Measurements from ENCODE around the gene PRIM1.
"Not testable (repeated sequence)": the region's sequence is repeated elsewhere in the genome, so short reads cannot be mapped to it uniquely, and the experiment has no call there.

PRIM1 gene

DNA sequence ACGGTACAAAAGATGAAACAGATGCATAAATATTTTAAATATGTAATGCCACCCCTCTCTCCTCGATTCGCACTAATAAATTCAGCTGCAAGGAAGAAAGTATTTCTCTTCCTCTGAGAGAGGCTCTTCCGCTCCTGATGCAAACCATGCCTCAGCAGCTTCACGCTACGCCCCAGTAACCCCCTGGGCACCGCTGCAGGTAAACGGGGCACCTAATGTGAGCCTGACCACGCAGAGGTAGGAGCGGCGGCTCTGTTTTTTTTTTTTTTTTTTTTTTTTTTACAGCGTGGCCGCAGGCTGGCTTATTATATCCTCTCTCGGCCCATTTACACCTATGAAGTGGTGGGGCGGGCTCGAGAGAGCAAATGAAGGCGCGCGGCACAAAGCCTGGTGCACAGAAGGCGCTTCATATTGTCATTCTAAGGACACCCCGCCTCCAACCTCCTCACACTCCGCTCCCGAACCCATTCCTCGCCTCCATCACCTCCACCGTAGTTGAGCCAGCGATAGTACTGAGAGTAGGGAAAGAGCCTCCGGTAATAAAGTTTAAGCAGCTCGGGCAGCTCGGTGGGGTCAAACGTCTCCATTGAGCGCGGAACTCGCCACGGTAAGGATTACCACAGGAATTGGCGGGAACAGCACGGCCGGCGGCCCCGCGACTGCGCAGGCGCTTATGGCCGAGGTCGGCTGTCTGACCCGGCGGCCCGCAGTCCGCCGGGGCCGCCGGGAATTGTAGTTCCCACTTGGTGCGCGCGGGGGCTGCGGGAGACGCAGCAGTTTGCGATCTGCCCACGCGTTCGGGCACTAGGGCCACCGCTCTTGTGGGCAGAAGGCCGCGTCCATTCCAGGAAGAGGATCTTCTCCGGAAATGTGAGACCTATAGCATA, at the start of gene PRIM1:
PRIM1 (minus strand) TSS at position 612 of the 887 bp plus-strand sequence; CDS start at position 587, 25 bp downstream.
- peak; percentile 83 for DNase-seq (ENCODE audit: low spot score)

DNA sequence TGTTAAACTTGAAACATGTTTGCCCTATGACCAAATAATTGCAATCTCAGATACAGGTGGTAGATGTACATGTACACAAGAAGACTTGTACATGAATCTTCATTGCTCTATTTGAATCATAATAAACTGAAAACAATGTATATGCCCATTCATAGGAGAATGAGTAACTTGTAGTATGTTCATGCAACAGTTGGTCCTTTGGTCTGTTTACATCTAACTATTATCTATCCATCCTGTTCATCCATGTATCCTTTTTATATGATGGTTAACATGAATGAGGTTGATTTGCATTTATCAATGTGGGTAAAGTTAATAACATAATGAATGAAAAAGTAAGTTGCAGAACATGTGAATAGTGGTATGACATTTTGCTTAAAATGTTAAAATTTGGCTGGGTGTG, 48.1 kb upstream of the PRIM1 start:
- DNase-seq (ENCODE audit: low spot score), result no peak

DNA sequence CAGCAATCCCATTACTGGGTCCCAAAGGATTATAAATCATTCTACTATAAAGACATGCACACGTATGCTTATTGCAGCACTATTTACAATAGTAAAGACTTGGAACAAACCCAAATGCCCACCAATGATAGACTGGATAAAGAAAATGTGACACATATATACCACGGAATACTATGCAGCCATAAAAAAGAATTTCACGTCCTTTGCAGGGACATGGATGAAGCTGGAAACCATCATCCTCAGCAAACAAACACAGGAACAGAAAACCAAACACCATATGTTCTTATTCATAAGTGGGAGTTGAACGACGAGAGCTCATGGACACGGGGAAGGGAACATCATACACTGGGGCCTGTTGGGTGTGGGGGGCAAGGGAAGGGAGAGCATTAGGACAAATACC, 47.2 kb upstream of the PRIM1 start:
- DNase-seq (ENCODE audit: low spot score), result not testable (repeated sequence)

DNA sequence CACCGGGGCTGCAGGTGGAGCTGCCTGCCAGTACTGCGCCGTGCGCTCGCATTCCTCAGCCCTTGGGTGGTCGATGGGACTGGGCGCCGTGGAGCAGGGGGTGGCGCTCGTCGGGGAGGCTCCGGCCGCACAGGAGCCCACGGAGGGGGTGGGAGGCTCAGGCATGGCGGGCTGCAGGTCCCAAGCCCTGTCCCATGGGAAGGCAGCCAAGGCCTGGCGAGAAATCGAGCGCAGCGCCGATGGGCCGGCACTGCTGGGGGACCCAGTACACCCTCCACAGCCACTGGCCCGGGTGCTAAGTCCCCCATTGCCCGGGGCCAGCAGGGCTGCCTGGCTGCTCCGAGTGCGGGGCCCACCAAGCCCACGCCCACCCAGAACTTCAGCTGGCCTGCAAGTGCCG, 43.7 kb upstream of the PRIM1 start:
- not testable (repeated sequence) for DNase-seq (ENCODE audit: low spot score)

DNA sequence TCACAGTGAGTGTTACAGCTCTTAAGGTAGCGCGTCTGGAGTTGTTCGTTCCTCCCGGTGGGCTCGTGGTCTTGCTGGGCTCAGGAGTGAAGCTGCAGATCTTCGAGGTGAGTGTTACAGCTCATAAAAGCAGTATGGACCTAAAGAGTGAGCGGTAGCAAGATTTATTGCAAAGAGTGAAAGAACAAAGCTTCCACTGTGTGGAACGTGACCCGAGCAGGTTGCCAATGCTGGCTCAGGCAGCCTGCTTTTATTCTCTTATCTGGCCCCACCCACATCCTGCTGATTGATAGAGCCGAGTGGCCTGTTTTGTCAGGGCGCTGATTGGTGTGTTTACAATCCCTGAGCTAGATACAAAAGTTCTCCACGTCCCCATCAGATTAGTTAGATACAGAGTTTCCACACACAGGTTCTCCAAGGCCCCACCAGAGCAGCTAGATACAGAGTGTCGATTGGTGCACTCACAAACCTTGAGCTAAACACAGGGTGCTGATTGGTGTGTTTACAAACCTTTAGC, 43.0 kb upstream of the PRIM1 start:
- not testable (repeated sequence) for DNase-seq (ENCODE audit: low spot score)

DNA sequence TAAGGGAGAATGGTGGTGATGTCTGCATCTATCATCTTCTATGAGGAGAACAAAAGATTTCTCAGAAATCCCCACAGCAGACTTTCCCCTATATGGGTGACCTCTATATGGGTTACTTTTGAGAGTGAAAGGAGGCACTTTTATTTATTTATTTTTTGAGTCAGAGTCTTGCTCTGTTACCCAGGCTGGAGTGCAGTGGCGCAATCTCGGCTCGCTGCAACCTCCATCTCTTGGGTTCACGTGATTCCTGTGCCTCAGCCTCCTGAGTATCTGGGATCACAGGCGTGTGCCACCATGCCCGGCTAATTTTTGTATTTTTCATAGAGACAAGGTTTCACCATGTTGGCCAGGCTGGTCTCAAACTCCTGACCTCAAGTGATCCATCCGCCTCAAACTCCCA, 41.0 kb upstream of the PRIM1 start:
- not testable (repeated sequence) for DNase-seq (ENCODE audit: low spot score)

DNA sequence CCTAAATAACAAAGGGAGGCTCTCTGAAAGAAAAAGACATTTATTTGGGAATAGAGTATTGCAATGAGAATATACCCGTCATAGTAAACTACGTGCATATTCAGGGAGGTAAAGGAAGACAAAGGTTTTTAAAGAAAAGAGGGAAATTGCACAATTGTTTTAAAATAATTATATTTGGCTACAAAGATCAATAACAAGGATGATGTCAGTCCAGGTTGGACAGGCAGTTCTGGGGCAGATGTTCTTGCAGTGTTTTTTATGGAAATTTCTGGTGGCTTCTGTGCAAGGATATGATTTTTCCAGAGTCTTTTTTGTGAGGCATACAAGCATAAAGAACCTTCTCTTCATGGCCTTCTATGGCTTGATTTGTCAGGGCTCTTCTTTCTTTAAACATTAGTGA, 40.6 kb upstream of the PRIM1 start:
- no peak for DNase-seq (ENCODE audit: low spot score)

DNA sequence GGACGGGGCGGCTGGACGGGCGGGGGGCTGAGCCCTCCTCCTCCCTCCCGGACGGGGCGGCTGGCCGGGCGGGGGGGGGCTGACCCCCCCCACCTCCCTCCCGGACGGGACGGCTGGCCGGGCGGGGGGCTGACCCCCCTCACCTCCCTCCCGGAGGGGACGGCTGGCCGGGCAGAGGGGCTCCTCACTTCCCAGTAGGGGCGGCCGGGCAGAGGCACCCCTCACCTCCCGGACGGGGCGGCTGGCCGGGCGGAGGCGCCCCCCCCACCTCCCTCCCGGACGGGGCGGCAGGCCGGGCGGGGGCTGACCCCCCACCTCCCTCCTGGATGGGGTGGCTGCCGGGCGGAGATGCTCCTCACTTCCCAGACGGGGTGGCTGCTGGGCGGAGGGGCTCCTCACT, 37.3 kb upstream of the PRIM1 start:
- DNase-seq (ENCODE audit: low spot score), result not testable (repeated sequence)

DNA sequence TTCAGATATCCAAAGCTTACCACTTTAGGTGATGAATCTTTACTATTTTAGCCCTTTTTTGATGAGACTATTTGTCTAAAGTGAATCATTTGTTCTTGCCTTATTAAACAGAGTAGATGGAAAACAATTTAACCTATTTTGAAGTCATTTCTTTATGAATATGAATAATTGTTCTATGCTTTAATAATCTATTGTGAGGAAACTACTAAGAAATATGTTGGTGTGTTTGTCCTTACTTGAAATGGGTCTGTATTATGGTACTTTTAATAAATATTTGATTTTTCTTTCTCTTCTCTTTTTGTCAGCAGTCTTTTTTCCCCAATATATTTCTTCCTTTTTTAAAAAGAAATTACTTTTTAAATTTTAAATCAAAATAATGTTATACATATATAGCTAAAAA, 35.4 kb upstream of the PRIM1 start:
- no peak for DNase-seq (ENCODE audit: low spot score)

DNA sequence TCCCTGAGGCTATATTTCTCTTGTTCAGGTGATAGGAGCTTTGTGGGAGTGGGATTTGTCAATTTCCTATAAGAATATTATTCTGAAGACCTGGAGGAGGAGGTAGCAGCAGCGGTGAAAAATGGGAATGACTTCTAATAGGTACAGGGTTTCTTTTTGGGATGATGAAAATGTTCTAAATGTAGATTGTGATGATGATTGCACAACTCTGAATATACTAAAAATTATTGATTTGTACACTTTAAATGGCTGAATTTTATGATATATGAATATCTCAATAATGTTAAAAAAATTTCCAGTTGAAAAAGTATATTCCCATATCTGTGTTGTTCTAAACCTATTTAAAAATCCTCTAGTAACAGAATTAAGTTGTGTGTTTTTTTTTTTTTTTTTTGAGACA, 33.8 kb upstream of the PRIM1 start:
- no peak for DNase-seq (ENCODE audit: low spot score)

DNA sequence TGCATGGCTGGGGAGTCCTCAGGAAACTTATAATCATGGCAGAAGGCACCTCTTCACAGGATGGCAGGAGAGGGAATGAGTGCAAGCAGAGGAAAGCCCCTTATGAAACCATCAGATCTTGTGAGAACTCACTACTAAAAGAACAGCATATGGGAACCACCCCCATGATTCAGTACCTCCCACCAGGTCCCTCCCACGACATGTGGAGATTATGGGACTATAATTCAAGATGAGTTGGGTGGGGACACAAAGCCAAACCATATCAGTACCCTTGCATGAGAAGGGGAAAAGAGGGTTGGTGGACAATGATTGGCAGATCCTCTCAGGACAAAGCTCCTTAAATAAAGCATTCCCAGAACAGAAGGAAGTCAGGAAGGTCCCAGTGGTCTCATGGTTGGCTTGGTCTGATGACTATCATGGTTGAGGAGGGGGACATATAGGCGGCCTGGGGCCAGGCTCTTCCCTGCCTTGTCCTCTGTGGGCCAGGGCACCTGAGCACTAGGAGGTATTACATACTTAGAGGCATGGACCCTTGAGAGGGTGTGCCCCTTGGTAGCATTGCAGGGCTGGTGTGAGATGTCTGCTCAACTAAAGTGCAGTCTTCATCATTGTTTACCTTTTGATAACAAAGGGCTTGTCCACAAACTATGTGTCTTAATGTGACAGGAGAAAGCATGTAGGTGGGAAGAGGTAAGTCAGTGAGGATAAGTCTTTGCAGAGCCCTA, 33.2 kb upstream of the PRIM1 start:
- no peak for DNase-seq (ENCODE audit: low spot score)

DNA sequence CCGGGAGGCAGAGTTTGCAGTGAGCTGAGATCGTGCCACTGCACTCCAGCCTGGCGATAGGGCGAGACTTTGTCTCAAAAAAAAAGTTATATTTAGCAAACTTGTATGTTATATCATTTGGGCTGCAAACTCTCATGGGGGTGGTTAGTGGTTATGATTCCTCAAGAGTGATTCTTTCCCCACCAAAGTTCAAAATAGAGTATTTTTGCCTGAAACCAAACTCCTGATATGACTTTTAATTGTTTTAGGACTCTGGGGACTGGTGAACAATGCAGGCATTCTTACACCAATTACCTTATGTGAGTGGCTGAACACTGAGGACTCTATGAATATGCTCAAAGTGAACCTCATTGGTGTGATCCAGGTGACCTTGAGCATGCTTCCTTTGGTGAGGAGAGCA, 29.6 kb upstream of the PRIM1 start:
- no peak for DNase-seq (ENCODE audit: low spot score)

DNA sequence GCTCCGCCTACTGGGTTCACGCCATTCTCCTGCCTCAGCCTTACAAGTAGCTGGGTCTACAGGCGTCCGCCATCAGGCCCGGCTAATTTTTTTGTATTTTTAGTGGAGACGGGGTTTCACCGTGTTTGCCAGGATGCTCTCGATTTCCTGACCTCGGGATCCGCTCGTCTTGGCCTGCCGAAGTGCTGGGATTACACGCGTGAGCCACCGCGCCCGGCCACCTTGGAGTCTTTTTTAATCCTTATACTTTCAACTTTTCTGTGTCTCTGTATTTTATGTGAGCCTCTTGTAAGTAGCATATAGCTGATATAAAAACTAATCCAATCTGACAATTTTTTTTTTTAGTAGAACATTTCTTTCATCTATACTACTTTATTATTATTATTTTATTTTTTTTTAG, 26.6 kb upstream of the PRIM1 start:
- no peak for DNase-seq (ENCODE audit: low spot score)

DNA sequence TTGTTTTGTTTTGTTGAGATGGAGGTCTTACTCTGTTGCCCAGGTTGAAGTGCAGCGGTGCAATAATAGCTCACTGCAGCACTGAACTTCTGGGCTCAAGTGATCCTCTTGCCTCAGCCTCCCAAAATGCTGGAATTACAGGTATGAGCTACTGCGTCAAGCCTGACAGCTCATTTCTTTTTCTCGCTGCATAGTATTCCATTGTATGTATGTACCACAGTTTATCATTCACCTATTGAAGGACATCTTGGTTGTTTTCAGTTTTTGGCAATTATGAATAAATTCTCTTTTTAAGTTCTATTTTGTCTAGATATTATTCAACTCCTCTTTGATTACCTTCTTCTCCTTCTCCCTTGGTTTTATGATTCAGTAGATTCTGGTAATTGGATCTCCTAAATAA, 24.5 kb upstream of the PRIM1 start:
- DNase-seq (ENCODE audit: low spot score), result no peak

DNA sequence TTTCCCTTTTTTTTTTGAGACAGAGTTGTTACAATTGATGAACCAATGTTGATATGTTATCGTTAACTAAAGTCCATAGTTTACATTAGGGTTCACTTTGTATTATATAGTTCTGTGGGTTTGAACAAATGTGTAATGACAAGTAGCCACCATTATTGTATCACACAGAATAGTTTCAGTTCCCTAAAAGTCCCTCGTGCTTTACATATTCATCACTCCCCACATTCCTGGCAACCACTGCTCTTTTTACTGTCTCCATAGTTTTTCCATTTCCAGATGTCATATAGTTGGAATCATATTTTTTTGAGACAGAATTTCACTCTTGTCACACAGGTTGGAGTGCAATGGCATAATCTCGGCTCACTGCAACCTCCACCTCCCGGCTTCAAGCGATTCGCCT, 23.5 kb upstream of the PRIM1 start:
- no peak for DNase-seq (ENCODE audit: low spot score)

DNA sequence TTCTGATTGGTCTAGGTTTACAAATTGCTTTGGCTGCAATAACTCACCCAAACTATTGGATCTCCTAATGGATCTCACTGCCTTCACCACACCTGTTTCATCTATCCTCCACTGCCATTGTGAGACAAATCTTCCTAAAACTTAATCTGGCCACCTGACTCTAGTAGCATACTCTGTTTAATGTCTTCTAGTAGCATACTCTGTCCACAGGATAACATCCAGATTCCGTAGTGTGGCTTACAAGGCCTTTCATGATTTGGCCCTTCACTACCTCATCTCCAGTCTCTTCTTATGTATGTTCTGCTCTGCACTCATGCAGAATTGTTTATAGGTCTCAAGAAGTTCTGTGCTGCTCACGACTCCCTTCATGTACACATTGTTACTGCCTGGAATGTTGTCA, 21.0 kb upstream of the PRIM1 start:
- no peak for DNase-seq (ENCODE audit: low spot score)

DNA sequence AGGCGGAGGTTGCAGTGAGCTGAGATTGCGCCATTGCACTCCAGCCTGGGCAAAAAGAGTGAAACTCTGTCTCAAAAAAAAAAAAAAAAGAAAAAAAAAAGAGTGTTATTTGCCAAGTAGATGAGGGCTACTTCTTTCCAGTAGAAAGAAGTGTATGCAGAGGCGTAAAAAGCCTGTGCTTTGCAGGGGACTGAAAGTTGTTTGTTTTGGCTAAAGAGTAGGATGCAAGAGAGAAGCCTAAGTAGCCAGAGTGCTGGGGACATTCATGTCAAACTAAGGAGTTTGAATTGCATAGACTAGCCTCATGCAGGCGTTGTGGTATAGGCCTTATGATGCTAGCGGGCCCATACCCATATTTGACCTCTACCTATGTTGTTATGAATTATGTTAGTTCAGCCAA, 20.5 kb upstream of the PRIM1 start:
- DNase-seq (ENCODE audit: low spot score), result no peak

DNA sequence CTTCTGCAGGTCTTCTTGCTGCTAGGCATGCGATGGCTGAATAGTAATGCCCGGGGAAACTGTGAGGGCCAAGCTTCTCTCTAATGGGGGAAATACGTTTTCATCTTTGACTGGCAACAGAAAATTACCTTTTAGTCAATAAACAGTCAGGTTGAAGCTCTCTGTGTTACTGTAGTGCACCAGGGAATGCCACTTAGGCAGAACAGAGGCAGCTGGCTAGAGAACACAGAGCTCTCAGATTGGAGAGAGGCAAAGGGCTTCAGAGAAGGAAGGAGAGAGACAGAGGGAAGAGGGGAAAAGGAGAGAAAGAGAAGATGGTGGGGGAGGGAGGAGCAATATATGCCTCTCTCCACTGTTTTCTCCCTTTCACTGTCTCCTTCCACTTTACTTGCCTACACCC, 17.7 kb upstream of the PRIM1 start:
- DNase-seq (ENCODE audit: low spot score), result no peak

DNA sequence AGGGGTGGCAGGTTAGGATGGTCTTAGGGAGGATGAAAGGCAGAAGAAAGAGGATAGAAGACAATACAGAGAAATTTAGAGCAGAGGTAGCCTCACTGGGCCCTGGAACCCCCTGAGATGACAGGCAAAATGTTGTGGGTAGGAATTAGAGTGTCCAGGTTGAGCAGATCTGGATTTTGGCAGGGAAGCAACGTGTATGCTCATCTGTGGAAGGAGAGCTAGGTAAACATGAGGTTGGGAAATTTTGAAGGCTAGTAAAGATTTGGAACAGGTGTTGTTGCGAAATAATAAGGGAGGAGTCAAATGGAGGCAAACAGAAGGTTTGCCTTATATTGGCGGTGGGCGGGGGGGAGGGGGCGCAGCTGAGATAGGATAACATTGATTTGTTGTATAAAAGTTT, 16.3 kb upstream of the PRIM1 start:
- no peak for DNase-seq (ENCODE audit: low spot score)

DNA sequence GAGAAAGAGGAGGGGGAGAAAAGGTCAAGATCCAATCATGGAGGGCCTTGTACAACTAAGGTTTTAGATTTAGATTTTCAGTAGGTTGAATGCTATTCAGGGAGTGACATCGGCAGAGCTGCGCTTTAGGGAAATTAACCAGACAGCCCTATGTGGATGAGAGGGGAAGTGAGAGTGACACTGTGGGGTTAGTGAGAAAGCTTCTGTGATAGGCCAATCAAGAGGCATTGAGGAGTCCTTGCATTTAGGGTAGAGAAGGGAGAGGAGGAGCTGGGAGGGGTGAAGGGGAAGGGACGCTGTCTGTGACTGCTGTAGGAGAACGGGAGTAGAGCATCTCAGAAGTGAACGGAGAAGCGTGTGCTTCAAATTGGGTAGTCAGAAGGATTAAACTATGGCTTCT, 14.4 kb upstream of the PRIM1 start:
- no peak for DNase-seq (ENCODE audit: low spot score)

DNA sequence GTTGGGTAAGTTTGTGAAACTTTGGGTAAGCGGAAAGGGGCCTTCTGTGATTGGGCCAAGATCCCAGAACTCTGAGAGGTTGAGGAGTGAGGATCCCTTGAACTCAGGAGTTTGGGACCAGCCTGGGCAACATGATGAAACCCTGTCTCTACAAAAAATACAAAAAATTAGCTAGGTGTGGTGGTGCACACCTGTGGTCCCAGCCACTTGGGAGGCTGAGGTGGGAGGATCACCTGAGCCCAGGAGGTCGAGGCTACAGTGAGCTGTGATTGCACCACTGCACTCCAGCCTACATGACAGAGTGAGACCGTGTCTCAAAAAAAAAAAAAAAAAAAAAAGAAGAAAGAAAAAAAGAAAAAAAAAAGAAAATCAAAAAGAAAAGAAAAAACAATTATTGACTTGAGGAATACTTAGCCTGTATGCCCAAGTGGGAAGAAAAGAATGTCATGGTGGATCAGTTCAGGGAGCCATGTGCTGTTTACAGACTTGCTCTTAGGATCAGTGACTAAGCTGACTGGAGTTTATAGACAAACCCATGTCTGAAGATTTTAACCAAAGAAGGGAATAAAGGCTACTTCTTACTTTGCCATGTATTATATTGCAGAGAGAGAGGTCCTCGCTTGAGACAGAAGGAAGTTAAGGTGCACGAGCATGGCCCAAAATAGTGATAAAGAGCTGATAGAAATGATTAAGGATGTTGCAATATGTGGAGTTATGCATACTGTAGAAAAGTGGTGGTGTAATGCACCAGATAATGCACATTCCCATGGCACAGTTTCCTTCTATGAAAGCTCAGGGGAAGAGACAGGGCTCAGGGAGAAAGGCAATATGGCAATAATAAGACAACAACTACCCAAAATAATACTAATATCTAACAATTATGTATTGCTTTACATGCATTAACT, 11.9 kb upstream of the PRIM1 start:
- no peak for DNase-seq (ENCODE audit: low spot score)

DNA sequence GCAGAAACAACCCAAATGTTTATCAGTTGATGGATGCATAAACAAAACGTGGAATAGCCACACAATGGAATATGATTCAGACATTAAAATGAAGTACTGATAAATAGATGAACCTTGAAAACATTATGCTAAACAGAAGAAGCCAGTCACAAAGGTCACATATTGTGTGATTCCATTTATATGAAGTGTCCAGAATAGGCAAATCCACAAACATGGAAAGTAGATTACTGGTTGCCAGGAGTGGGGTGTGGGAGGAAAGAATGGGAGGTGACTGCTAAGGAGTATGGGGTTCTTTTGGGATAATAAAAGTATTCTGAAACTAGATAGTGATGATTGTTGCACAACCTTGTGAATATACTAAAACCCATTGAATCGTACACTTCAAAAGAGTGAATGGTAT, 9.7 kb upstream of the PRIM1 start:
- no peak for DNase-seq (ENCODE audit: low spot score)

Measured in kidney capillary endothelial cell (primary cell).